ENCODE results near the gene ETV3. TPM values are rescaled to one million over a fixed set of nuclear protein-coding genes. Genes with fewer than 3 reads are reported as not detected.
A peak's percentile ranks its signal among the peaks of the same experiment; 100 is the strongest.

ETV3 gene
- total RNA-seq, 3 donors from 2014 or later: 20.0 to 28.0 (median 22.0) TPM

- H3K27ac ChIP-seq: peak overlapping the region; percentile 15 to 48
- TF ChIP-seq POLR2AphosphoS5 (IDR thresholded peaks at IDR 0.05): no peak
- no peak for TF ChIP-seq CTCF (IDR thresholded peaks at IDR 0.05)
- no peak for TF ChIP-seq POLR2A (IDR thresholded peaks at IDR 0.05)
- intact Hi-C loops (cut with DNase I; ENCODE audit: low total_unique reads): no loop called here
Measured at GRCh38 chr1:157154291-157154690, 16.1 kb upstream of the ETV3 start.

GRCh38 chr1:157153746-157154145, 15.6 kb upstream of the ETV3 start:
- Histone ChIP-seq H3K27me3 (no peaks in the 10 kb centered on the region), H3K36me3 (no peaks in the 10 kb centered on the region), H3K4me3 (no peak overlapping the region), H3K4me1 (peaks cover 7 to 15% of the 10 kb centered on the region in 2 donors), H3K9me3 (no peaks in the 10 kb centered on the region), H3K27ac (no peak overlapping the region)
- intact Hi-C loops (cut with DNase I; ENCODE audit: low total_unique reads): no loop called here
- DNase-seq (ENCODE audit: low spot score in 2 of 2): no peak
- TF ChIP-seq CTCF (IDR thresholded peaks at IDR 0.05): no peak
- no peak for TF ChIP-seq POLR2A (IDR thresholded peaks at IDR 0.05)
- TF ChIP-seq POLR2AphosphoS5 (IDR thresholded peaks at IDR 0.05): no peak

More at GRCh38 chr1:157154291-157154690, 16.1 kb upstream of the ETV3 start:
- peaks cover 7 to 15% of the 10 kb centered on the region in 2 donors for H3K4me1 ChIP-seq
- no peaks in the 10 kb centered on the region for H3K9me3 ChIP-seq
- no peak for DNase-seq (ENCODE audit: low spot score in 2 of 2)
- H3K27me3 ChIP-seq: no peaks in the 10 kb centered on the region
- H3K36me3 ChIP-seq: no peaks in the 10 kb centered on the region
- H3K4me3 ChIP-seq: no peak overlapping the region

- peaks cover 7 to 15% of the 10 kb centered on the region in 2 donors for H3K4me1 ChIP-seq
- H3K27ac ChIP-seq: no peak overlapping the region
- intact Hi-C loops (cut with DNase I; ENCODE audit: low total_unique reads): no loop called here
- H3K27me3 ChIP-seq: no peaks in the 10 kb centered on the region
- TF ChIP-seq CTCF (IDR thresholded peaks at IDR 0.05): no peak
- TF ChIP-seq POLR2A (IDR thresholded peaks at IDR 0.05): no peak
- no peak for TF ChIP-seq POLR2AphosphoS5 (IDR thresholded peaks at IDR 0.05)
- H3K9me3 ChIP-seq: no peaks in the 10 kb centered on the region
- DNase-seq (ENCODE audit: low spot score in 2 of 2): no peak
- no peaks in the 10 kb centered on the region for H3K36me3 ChIP-seq
- H3K4me3 ChIP-seq: no peak overlapping the region
Measured at GRCh38 chr1:157152510-157152909, 14.3 kb upstream of the ETV3 start.

GRCh38 chr1:157151506-157151905, 13.3 kb upstream of the ETV3 start:
- no peak overlapping the region for H3K27ac ChIP-seq
- H3K4me3 ChIP-seq: no peak overlapping the region
- H3K4me1 ChIP-seq: peaks cover 7 to 15% of the 10 kb centered on the region in 2 donors
- H3K36me3 ChIP-seq: no peaks in the 10 kb centered on the region
- intact Hi-C loops (cut with DNase I; ENCODE audit: low total_unique reads): no loop called here
- no peaks in the 10 kb centered on the region for H3K27me3 ChIP-seq
- TF ChIP-seq POLR2AphosphoS5 (IDR thresholded peaks at IDR 0.05) (no peak), CTCF (IDR thresholded peaks at IDR 0.05) (no peak), POLR2A (IDR thresholded peaks at IDR 0.05) (no peak)
- DNase-seq (ENCODE audit: low spot score in 2 of 2): no peak
- no peaks in the 10 kb centered on the region for H3K9me3 ChIP-seq

GRCh38 chr1:157151073-157151472, 12.9 kb upstream of the ETV3 start:
- H3K4me3 ChIP-seq: no peak overlapping the region
- no peaks in the 10 kb centered on the region for H3K9me3 ChIP-seq
- H3K27ac ChIP-seq: no peak overlapping the region
- H3K4me1 ChIP-seq: peaks cover 7 to 15% of the 10 kb centered on the region in 2 donors
- DNase-seq (ENCODE audit: low spot score in 2 of 2): no peak
- intact Hi-C loops (cut with DNase I; ENCODE audit: low total_unique reads): no loop called here
- H3K27me3 ChIP-seq: no peaks in the 10 kb centered on the region
- no peaks in the 10 kb centered on the region for H3K36me3 ChIP-seq
- TF ChIP-seq POLR2A (IDR thresholded peaks at IDR 0.05) (no peak), POLR2AphosphoS5 (IDR thresholded peaks at IDR 0.05) (no peak)

- intact Hi-C loops (cut with DNase I; ENCODE audit: low total_unique reads): no loop called here
- Histone ChIP-seq H3K36me3 (no peaks in the 10 kb centered on the region), H3K27ac (no peak overlapping the region), H3K4me1 (peaks cover 7 to 13% of the 10 kb centered on the region in 2 donors), H3K4me3 (no peak overlapping the region), H3K27me3 (no peaks in the 10 kb centered on the region), H3K9me3 (no peaks in the 10 kb centered on the region)
- DNase-seq (ENCODE audit: low spot score in 2 of 2): no peak
- no peak for TF ChIP-seq CTCF (IDR thresholded peaks at IDR 0.05)
- no peak for TF ChIP-seq POLR2A (IDR thresholded peaks at IDR 0.05)
- TF ChIP-seq POLR2AphosphoS5 (IDR thresholded peaks at IDR 0.05): no peak
Measured at GRCh38 chr1:157150631-157151030, 12.4 kb upstream of the ETV3 start.
